ENCODE data around the gene KCNC2. TPM values are rescaled to one million over a fixed set of nuclear protein-coding genes. Genes with fewer than 3 reads are reported as not detected.
"Not testable (repeated sequence)": the region's sequence is repeated elsewhere in the genome, so short reads cannot be mapped to it uniquely, and the experiment has no call there.

The KCNC2 gene
- total and polyA plus RNA-seq, 7 donors: 0.01 to 1.2 (median 0.51) TPM; not detected in 3

DNA sequence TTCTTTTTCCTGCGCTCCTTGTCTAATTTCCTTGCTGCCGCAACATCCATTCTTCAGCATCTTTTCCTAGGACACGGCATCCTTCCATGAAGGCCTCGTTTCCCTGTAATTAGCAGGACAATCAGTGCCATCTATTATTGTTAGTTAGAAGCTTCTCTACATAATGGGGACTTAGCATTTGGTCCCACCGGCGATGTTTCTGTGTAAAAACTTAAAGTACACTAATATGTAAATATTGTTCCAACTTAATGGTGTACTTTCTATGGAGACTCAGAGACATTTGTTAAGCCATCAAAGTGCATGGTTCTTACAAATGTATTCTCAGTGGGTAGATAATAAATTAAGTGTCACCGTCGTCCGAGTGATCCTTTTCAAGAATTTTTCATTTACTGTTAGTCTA is 17.4 kb downstream of the KCNC2 start:
- H3K4me1 ChIP-seq: no peaks in the 10 kb centered on the region
- WGBS, 3 donors: 76 to 89% (median 81%) methylated on average over 9 of the region's 9 CpGs
- intact Hi-C loops (cut with DNase I): no loop called here
- H3K27ac ChIP-seq: no peak overlapping the region
- DNase-seq: no peak
- TF ChIP-seq, protein P1, sequence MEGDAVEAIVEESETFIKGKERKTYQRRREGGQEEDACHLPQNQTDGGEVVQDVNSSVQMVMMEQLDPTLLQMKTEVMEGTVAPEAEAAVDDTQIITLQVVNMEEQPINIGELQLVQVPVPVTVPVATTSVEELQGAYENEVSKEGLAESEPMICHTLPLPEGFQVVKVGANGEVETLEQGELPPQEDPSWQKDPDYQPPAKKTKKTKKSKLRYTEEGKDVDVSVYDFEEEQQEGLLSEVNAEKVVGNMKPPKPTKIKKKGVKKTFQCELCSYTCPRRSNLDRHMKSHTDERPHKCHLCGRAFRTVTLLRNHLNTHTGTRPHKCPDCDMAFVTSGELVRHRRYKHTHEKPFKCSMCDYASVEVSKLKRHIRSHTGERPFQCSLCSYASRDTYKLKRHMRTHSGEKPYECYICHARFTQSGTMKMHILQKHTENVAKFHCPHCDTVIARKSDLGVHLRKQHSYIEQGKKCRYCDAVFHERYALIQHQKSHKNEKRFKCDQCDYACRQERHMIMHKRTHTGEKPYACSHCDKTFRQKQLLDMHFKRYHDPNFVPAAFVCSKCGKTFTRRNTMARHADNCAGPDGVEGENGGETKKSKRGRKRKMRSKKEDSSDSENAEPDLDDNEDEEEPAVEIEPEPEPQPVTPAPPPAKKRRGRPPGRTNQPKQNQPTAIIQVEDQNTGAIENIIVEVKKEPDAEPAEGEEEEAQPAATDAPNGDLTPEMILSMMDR (IDR thresholded peaks at IDR 0.05): no peak
- H3K36me3 ChIP-seq (ENCODE audit: insufficient read depth in 1 of 2, low read depth in 1 of 2): no peaks in the 10 kb centered on the region
- ATAC-seq: no peak
- no peak overlapping the region for H3K4me3 ChIP-seq
- H3K27me3 ChIP-seq (ENCODE audit: insufficient read depth in 3 of 3, low read length in 2 of 3): no peaks in the 10 kb centered on the region
- H3K9me3 ChIP-seq: no peaks in the 10 kb centered on the region

DNA sequence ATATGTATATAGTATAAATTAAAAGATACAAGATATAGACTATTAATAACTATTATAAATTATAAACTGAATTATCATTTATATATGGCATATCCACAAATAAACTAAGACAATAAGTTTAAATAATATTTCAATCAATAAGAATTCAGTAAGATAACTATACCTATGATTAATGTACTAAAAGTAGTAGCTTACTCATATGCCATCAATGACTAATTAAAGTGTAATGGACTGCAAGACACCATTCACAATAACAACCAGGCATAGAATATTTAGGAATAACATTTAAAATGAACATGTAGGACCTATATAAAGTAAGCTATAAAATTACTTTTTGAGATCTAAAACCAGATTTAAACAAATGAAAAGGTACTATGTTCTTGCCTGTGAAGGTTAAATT is 18.8 kb downstream of the KCNC2 start:
- Histone ChIP-seq H3K4me3 (no peak overlapping the region), H3K27ac (no peak overlapping the region), H3K36me3 (ENCODE audit: insufficient read depth in 1 of 2, low read depth in 1 of 2) (no peaks in the 10 kb centered on the region), H3K4me1 (no peaks in the 10 kb centered on the region), H3K9me3 (no peaks in the 10 kb centered on the region), H3K27me3 (ENCODE audit: insufficient read depth in 3 of 3, low read length in 2 of 3) (no peaks in the 10 kb centered on the region)
- TF ChIP-seq, protein P1 (IDR thresholded peaks at IDR 0.05): no peak
- intact Hi-C loops (cut with DNase I): no loop called here
- no peak for DNase-seq
- no peak for ATAC-seq

DNA sequence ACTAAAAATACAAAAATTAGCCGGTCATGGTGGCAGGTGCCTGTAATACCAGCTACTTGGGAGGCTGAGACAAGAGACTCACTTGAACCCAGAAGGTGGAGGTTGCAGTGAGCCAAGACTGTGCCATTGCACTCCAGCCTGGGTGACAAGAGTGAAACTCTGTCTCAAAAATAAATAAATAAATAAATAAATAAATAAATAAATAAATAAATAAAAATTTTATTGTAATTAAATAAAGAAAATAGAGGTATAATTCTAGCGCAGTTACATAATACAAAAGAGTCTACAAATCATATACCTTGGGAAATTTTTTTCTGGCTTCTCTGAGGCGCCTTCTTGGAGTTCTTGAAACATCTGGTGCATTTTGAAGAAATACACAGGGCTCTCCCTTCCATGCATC is 23.8 kb downstream of the KCNC2 start:
- ATAC-seq; H3K9me3 ChIP-seq; H3K4me1 ChIP-seq; H3K36me3 ChIP-seq (ENCODE audit: insufficient read depth in 1 of 2, low read depth in 1 of 2); H3K27ac ChIP-seq; H3K27me3 ChIP-seq (ENCODE audit: insufficient read depth in 3 of 3, low read length in 2 of 3); H3K4me3 ChIP-seq; DNase-seq; intact Hi-C loops (cut with DNase I): not testable (repeated sequence)
- WGBS, 3 donors: 89 to 90% (median 89%) methylated on average over 3 of the region's 3 CpGs

DNA sequence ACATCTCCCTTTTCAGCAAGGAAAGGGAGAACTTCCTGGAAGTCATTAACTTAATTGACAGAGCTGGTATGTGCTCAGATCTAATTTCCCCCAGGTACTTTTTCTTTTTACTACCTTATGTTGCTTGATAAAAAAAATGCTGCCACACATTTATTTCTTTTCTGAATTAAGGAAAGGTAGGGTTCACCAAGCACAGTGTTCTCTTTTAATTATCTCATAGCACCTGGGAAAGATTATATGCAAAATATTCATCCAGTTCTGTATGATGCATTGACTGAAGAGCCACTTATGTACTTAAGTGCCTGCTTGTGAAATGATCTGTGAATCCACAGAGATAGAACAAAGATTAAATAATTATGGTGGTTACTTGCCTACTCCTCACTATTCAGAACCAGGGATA is 25.1 kb downstream of the KCNC2 start:
- H3K4me3 ChIP-seq: no peak overlapping the region
- ATAC-seq (no peak), DNase-seq (no peak)
- TF ChIP-seq, protein P1 (IDR thresholded peaks at IDR 0.05): no peak
- H3K36me3 ChIP-seq (ENCODE audit: insufficient read depth in 1 of 2, low read depth in 1 of 2): no peaks in the 10 kb centered on the region
- no peak overlapping the region for H3K27ac ChIP-seq
- intact Hi-C loops (cut with DNase I): no loop called here
- H3K4me1 ChIP-seq: no peaks in the 10 kb centered on the region
- no peaks in the 10 kb centered on the region for H3K27me3 ChIP-seq (ENCODE audit: insufficient read depth in 3 of 3, low read length in 2 of 3)
- no peaks in the 10 kb centered on the region for H3K9me3 ChIP-seq

DNA sequence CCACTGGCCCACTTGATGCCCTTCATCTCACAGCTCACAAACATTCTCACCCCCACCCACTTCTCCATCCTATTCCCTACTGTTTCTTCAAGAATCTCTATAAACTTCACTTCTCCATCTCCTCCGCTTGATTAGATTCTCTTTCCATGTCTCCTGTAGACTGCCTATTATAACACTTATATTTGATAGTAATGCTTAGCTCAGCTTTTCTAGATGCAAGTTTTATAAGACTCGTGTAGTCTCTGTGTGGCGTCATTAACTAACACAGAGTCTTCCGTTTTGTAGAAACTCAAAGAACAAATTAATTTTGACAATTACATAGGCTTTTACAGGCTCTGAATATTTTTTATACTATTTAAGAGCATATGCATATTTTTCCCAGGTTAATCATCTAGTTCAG is 25.7 kb downstream of the KCNC2 start:
- WGBS, 3 donors: 79 to 92% (median 90%) methylated on average over 4 of the region's 4 CpGs
- Histone ChIP-seq H3K9me3 (no peaks in the 10 kb centered on the region), H3K4me1 (no peaks in the 10 kb centered on the region), H3K36me3 (ENCODE audit: insufficient read depth in 1 of 2, low read depth in 1 of 2) (no peaks in the 10 kb centered on the region), H3K27ac (no peak overlapping the region), H3K27me3 (ENCODE audit: insufficient read depth in 3 of 3, low read length in 2 of 3) (no peaks in the 10 kb centered on the region), H3K4me3 (no peak overlapping the region)
- TF ChIP-seq, protein P1 (IDR thresholded peaks at IDR 0.05): no peak
- no peak for ATAC-seq
- intact Hi-C loops (cut with DNase I): no loop called here
- DNase-seq: no peak

Data from psoas muscle (tissue), 8 donors.